Pericardium fibroblast (primary cell): ENCODE measurements around the gene FBLL1. TPM values are rescaled to one million over a fixed set of nuclear protein-coding genes. Genes with fewer than 3 reads are reported as not detected.

Experiments
- total RNA-seq: library from RNA; depleted of rRNA; stranded (reverse); fragments of >200 nt; gene quantifications from 2 replicates; pipeline ENCODE4 v1.2.3, GENCODE V29; 2015

Gene FBLL1
- 0.68 and 1.6 TPM in 2 replicates for total RNA-seq

GRCh38 chr5:168528521-168529373 lies at the start of gene FBLL1:
Gene FBLL1, plus strand, starts transcription at chr5:168529305. Its CDS starts 200 bp downstream, at chr5:168529505.

DNA sequence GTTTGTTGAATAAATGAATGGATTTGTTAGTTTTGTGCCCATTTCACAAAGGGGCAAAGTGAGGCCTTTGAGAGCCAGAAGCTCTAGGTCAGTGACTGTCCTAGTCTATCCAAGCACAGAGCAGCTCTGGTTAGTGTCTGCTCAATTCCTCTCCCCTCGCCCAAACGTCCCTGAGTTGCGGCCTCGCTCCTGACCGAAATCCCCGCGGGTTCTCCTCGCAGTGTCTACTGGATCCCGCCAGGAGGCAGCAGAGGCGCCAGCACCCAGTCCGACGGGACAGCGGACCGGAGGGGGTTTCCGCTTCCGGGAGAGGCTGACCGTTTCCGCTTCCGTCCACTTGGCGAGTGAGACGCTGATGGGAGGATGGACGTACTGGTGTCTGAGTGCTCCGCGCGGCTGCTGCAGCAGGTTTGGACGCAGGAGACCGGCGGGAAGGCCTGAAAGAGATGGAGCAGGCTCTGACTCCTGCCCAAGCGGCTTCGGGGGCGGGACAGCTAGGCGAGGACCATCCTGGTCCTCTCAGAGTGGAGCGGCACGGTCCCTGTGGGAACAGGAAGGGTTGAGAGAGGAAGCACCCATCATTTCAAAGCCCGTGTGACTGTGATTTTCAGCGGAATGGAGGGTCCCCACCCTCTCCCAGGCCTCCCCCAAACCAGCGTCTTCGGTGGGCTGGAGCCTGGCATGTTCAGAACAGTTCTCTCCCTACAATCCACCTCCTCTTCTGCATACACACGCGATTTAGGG lies 42.8 kb upstream of the FBLL1 start, which contains the start of gene RARS1:
RARS1 (plus strand) TSS at position 336 of the 744 bp plus-strand sequence; CDS start at position 364, 28 bp downstream.

GRCh38 chr5:168578538-168579487 lies 49.7 kb downstream of the FBLL1 start, which contains the start of gene PANK3:
Gene PANK3, minus strand, starts transcription at chr5:168579368. Its CDS starts 85 bp downstream, at chr5:168579283.

Other genes starting within 250 kb of the FBLL1 start
- 1.0 and 2.1 TPM in 2 replicates for gene WWC1, start 237.7 kb upstream of the FBLL1 start, total RNA-seq
- 91.4 and 99.0 TPM in 2 replicates for gene RARS1, start 42.8 kb upstream of the FBLL1 start, total RNA-seq
- 25.1 and 28.8 TPM in 2 replicates for gene PANK3, start 50.1 kb downstream of the FBLL1 start, total RNA-seq